A673 (cell line): ENCODE data around the gene PPP1R16B. TPM values are rescaled to one million over a fixed set of nuclear protein-coding genes. Genes with fewer than 3 reads are reported as not detected.

Experiments
- BruUV-seq: library from RNA; stranded (reverse); fragments of 400-500 nt; replicated peaks from 2 replicates; lab custom pipeline; 2021; lab: Mats Ljungman, UMichigan
- CTCF ChIA-PET: fragments of 300-600 bp; sonication (Branson Sonifier 250); formaldehyde crosslinking; loops from one replicate; lab custom pipeline; 2022; ENCODE audit warnings: antibody characterized with exemption; lab: Charles Lee
- POLR2A ChIA-PET: fragments of 300-600 bp; sonication (Branson Sonifier 250); formaldehyde crosslinking; loops from one replicate; lab custom pipeline; 2022; ENCODE audit warnings: antibody characterized with exemption; ENCODE audit not compliant: low non-redundant PET; lab: Charles Lee
- DNase-seq: peaks from one replicate; pipeline ENCODE4 v3.0.0-alpha.2; 2015; ENCODE audit warnings: low spot score
- H3K27ac ChIP-seq: fragments of 200-600 bp; sonication (generic); 2 replicates; pipeline ENCODE4 v1.5.1; 2016; ENCODE audit warnings: mixed run types, low read depth, mild to moderate bottlenecking, mixed read lengths, antibody characterized with exemption, low read length; ENCODE audit not compliant: poor library complexity, severe bottlenecking
- H3K27me3 ChIP-seq: fragments of 200-600 bp; sonication (generic); replicated peaks from 2 replicates; pipeline ENCODE4 v1.6.1; 2017; ENCODE audit warnings: mixed run types, low read depth, mild to moderate bottlenecking, mixed read lengths, antibody characterized with exemption, low read length; ENCODE audit not compliant: insufficient read depth, poor library complexity
- H3K36me3 ChIP-seq: fragments of 200-600 bp; sonication (generic); 2 replicates; pipeline ENCODE4 v1.6.1; 2016; ENCODE audit warnings: mixed run types, mild to moderate bottlenecking, mixed read lengths, antibody characterized with exemption, low read length; ENCODE audit not compliant: insufficient read depth, poor library complexity, severe bottlenecking
- H3K4me1 ChIP-seq: fragments of 200-600 bp; sonication (generic); 2 replicates; pipeline ENCODE4 v1.6.1; 2017; ENCODE audit warnings: mixed run types, mild to moderate bottlenecking, mixed read lengths, antibody characterized with exemption, low read length; ENCODE audit not compliant: insufficient read depth, poor library complexity, severe bottlenecking
- H3K4me3 ChIP-seq: fragments of 200-600 bp; sonication (generic); 2 replicates; pipeline ENCODE4 v1.5.1; 2016; ENCODE audit warnings: low read depth, mixed run types, mild to moderate bottlenecking, mixed read lengths, low read length; ENCODE audit not compliant: poor library complexity, severe bottlenecking
- H3K9me3 ChIP-seq: fragments of 200-600 bp; sonication (generic); 2 replicates; pipeline ENCODE4 v1.6.1; 2016; ENCODE audit warnings: mixed run types, low read depth, mild to moderate bottlenecking, mixed read lengths, antibody characterized with exemption, low read length; ENCODE audit not compliant: poor library complexity, severe bottlenecking
- EZH2 ChIP-seq: fragments of 200-600 bp; sonication (generic); IDR thresholded peaks from 2 replicates; pipeline ENCODE4 v1.6.1; 2017; ENCODE audit warnings: borderline replicate concordance, low read depth, mild to moderate bottlenecking, mixed read lengths, antibody characterized with exemption, low read length; ENCODE audit not compliant: poor library complexity, severe bottlenecking
- intact Hi-C: fragments of 100-400 bp; cut with micrococcal nuclease; formaldehyde crosslinking; loops from one replicate; pipeline ENCODE4 v1.10.0; 2022; ENCODE audit not compliant: unreplicated experiment
- total RNA-seq: library from RNA; stranded (reverse); gene quantifications from 2 replicates; pipeline ENCODE4 v1.2.3, GENCODE V29; 2021
- TF ChIP-seq, protein P1 (sequence below): fragments of 300-800, 200-600 bp; sonication (generic); conservative IDR thresholded peaks from 2 replicates; pipeline ENCODE4 v1.5.1; 2017; ENCODE audit warnings: low read depth, mild to moderate bottlenecking, antibody characterized with exemption, low read length, moderate library complexity, mixed read lengths

The PPP1R16B gene
- total RNA-seq, 1 experiment from 2014 or later: 0.17 TPM

- peaks cover 6% of the 10 kb centered on the region for H3K36me3 ChIP-seq
- CTCF ChIA-PET: no interaction called here
- DNase-seq: peak; percentile 22
- no peaks in the 10 kb centered on the region for H3K4me1 ChIP-seq
- no peak overlapping the region for H3K27ac ChIP-seq
- TF ChIP-seq, protein P1, sequence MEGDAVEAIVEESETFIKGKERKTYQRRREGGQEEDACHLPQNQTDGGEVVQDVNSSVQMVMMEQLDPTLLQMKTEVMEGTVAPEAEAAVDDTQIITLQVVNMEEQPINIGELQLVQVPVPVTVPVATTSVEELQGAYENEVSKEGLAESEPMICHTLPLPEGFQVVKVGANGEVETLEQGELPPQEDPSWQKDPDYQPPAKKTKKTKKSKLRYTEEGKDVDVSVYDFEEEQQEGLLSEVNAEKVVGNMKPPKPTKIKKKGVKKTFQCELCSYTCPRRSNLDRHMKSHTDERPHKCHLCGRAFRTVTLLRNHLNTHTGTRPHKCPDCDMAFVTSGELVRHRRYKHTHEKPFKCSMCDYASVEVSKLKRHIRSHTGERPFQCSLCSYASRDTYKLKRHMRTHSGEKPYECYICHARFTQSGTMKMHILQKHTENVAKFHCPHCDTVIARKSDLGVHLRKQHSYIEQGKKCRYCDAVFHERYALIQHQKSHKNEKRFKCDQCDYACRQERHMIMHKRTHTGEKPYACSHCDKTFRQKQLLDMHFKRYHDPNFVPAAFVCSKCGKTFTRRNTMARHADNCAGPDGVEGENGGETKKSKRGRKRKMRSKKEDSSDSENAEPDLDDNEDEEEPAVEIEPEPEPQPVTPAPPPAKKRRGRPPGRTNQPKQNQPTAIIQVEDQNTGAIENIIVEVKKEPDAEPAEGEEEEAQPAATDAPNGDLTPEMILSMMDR: no peak
- no peak for TF ChIP-seq EZH2
- H3K9me3 ChIP-seq: no peaks in the 10 kb centered on the region
- no peaks in the 10 kb centered on the region for H3K27me3 ChIP-seq
- intact Hi-C loops: no loop called here
- no TSS peak for BruUV-seq
- POLR2A ChIA-PET: no interaction called here
- no peak overlapping the region for H3K4me3 ChIP-seq
These were observed 40.8 kb upstream of the PPP1R16B start for GRCh38 chr20:38764567-38765318.

DNA sequence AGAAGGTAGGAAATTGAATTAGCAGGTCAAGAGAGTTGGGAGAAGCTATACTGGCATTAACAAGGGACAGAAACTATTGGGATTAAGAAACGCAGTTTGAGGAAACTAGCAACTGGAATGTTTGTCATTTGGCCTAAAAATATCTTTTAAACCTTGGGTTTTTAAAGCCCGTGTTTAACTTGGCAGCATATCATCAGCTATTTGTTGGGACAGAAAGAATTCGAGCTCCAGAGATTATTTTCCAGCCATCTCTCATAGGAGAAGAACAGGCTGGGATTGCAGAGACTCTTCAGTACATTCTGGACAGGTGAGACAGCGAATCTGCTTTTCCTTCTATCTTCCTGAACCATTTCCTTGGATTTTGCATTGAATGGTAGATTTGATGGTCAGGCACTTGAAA lies 39.4 kb upstream of the PPP1R16B start:
- Histone ChIP-seq H3K36me3 (peaks cover 6% of the 10 kb centered on the region), H3K27ac (no peak overlapping the region), H3K4me3 (no peak overlapping the region), H3K27me3 (no peaks in the 10 kb centered on the region), H3K9me3 (no peaks in the 10 kb centered on the region), H3K4me1 (no peaks in the 10 kb centered on the region)
- intact Hi-C loops: no loop called here
- BruUV-seq: no TSS peak
- ChIA-PET CTCF (no interaction called here), POLR2A (no interaction called here)
- DNase-seq: no peak
- TF ChIP-seq EZH2: no peak
- TF ChIP-seq, protein P1: no peak

DNA sequence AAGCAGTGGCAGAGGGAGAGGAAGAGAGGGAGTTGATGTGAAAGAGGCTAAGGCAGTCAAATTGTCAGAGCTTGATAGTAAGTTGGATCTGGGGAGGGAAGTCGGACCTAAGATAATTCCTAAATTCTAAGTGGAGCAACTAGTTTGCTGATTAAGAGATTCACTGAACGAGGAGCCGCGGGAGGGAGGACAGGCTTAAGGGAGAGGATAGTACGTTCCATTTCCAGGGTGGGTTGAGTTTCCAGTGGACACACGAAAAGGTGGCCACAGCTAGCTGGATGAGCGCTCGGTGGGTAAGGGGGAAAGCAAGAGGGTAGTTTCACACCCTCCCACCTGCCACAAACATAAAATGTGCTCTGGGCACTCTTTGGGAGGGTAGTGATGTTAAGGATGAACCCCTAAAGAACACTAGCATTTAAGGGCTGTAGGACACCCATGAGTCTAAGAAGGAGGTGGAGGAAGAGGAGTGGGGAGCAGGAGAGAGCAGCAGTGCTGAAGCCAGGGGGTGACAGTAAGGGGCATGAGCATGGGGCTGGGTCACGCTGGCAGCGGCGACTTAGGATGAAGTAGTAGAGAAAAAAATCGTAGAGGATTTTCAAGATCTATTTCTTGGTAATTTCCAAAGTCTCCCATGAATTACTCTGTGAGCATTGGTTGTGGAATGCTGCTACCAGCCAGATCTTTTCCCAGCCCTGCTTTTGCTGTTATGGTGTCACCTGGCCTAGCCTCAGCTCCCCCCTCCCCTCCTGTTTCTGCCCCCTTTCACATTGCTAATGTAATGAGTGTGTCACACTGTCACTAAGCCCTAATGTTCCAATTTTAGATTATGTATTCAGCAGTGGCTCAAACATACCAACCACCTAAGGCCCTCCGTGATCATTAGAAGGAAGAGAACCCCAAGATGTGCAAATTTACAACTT lies 35.9 kb upstream of the PPP1R16B start:
- no peaks in the 10 kb centered on the region for H3K9me3 ChIP-seq
- H3K27ac ChIP-seq: no peak overlapping the region
- DNase-seq: no peak
- ChIA-PET CTCF (no interaction called here), POLR2A (no interaction called here)
- BruUV-seq: no TSS peak
- intact Hi-C loops: no loop called here
- H3K27me3 ChIP-seq: no peaks in the 10 kb centered on the region
- H3K36me3 ChIP-seq: peaks cover 17% of the 10 kb centered on the region
- TF ChIP-seq EZH2: no peak
- TF ChIP-seq, protein P1: no peak
- no peaks in the 10 kb centered on the region for H3K4me1 ChIP-seq
- H3K4me3 ChIP-seq: no peak overlapping the region
